Liver (tissue), 5 donors: ENCODE measurements around the gene POU2F3. TPM values are rescaled to one million over a fixed set of nuclear protein-coding genes. Genes with fewer than 3 reads are reported as not detected.

ENCODE experiments used
- polyA plus RNA-seq, 2 donors: library from polyadenylated mRNA; stranded (reverse) in 1 of 2; unstranded in 1 of 2; fragments of 200-250 nt in 1 of 2; fragments of >200 nt in 1 of 2; fragmentation: Nextera tagmentation in 1 of 2; extraction: Ambion mirVana in 1 of 2; gene quantifications; one replicate each; pipeline versions ENCODE4 v1.2.1 to v1.2.3, GENCODE V29; 2013 to 2015
- small RNA-seq: library from RNA; depleted of rRNA; stranded (forward); fragments of <200 nt; gene quantifications from one replicate; pipeline ENCODE3, GENCODE V24; 2014
- total RNA-seq, 2 donors: library from RNA; depleted of rRNA; stranded (reverse); fragments of >200 nt; gene quantifications; one replicate each; pipeline ENCODE4 v1.2.3, GENCODE V29; 2014
- donor health status: healthy.
- donor health status: healthy.
- donor health status: healthy.

POU2F3 gene
- total and polyA plus RNA-seq, 4 donors, result not detected

Small RNAs within 50 kb of the gene (small RNA-seq; reads per million reads assigned to genes)
- gene RF00100, result 2,663 reads per million, percentile 100 among the genes with 10 or more reads in this experiment

Other genes with a start within 250 kb of the POU2F3 start
- under 1 TPM; 0.33 to 0.37 TPM for gene TRIM29, start 102.0 kb upstream of the POU2F3 start, total RNA-seq
- gene TRIM29, start 102.0 kb upstream of the POU2F3 start, polyA plus RNA-seq, result under 1 TPM; 0.22 to 0.89 TPM
- gene OAF, start 29.1 kb upstream of the POU2F3 start, total RNA-seq, result 10 to 100 TPM; 15.0 to 89.4 TPM
- gene OAF, start 29.1 kb upstream of the POU2F3 start, polyA plus RNA-seq, result 100 to 1,000 TPM in 1 of 2 donors, 10 to 100 TPM in 1; 74.6 to 151 TPM
- gene TLCD5, start 85.2 kb downstream of the POU2F3 start, total RNA-seq, result 1 to 10 TPM in 1 of 2 donors, under 1 TPM in 1; 0.50 to 1.2 TPM
- under 1 TPM; 0.31 to 0.86 TPM for gene TLCD5, start 85.2 kb downstream of the POU2F3 start, polyA plus RNA-seq
- 100 to 1,000 TPM in 1 of 2 donors, 10 to 100 TPM in 1; 78.6 to 169 TPM for gene ARHGEF12, start 96.3 kb downstream of the POU2F3 start, total RNA-seq
- 10 to 100 TPM; 28.0 to 29.2 TPM for gene ARHGEF12, start 96.3 kb downstream of the POU2F3 start, polyA plus RNA-seq